Activated naive CD4-positive, alpha-beta T cell treated with anti-CD3 and anti-CD28 coated beads for 36 hours (primary cell): Measurements from ENCODE around the gene USP6NL. TPM values are rescaled to one million over a fixed set of nuclear protein-coding genes. Genes with fewer than 3 reads are reported as not detected.

ENCODE experiments used
- CTCF ChIA-PET: fragments of 350-600 bp; sonication (Branson Sonifier 250); formaldehyde crosslinking; loops from one replicate; lab custom pipeline; 2021; ENCODE audit warnings: antibody characterized with exemption; lab: Charles Lee
- DNase-seq: peaks from one replicate; pipeline ENCODE4 v3.0.0-alpha.2; 2020
- H3K27ac Mint-ChIP-seq: one replicate; pipeline ENCODE4 v1.8.0; 2021; ENCODE audit warnings: mild to moderate bottlenecking, mixed read lengths
- H3K27me3 Mint-ChIP-seq: one replicate; pipeline ENCODE4 v1.8.0; 2021; ENCODE audit warnings: low read depth, mixed read lengths
- H3K36me3 Mint-ChIP-seq: one replicate; pipeline ENCODE4 v1.8.0; 2021; ENCODE audit warnings: low read depth, mixed read lengths
- H3K4me1 Mint-ChIP-seq: one replicate; pipeline ENCODE4 v1.8.0; 2021; ENCODE audit warnings: low read depth, mixed read lengths
- H3K4me3 Mint-ChIP-seq: one replicate; pipeline ENCODE4 v1.8.0; 2021; ENCODE audit warnings: mild to moderate bottlenecking, moderate library complexity, mixed read lengths
- H3K9me3 Mint-ChIP-seq: one replicate; pipeline ENCODE4 v1.8.0; 2021; ENCODE audit warnings: mixed read lengths
- intact Hi-C: fragments of 100-400 bp; cut with micrococcal nuclease; formaldehyde crosslinking; loops from one replicate; pipeline ENCODE4 v1.15.1; 2023
- total RNA-seq, 2 experiments: library from RNA; stranded (reverse); gene quantifications; one replicate each; pipeline ENCODE4 v1.2.3, GENCODE V29; 2021

Gene USP6NL
- total RNA-seq, 2 experiments from 2014 or later = 6.9 to 7.5 TPM

GRCh38 chr10:11602358-11602757 lies 9.1 kb downstream of the USP6NL start:
- intact Hi-C loops = no loop called here
- H3K9me3 Mint-ChIP-seq = no peaks in the 10 kb centered on the region
- no peaks in the 10 kb centered on the region for H3K36me3 Mint-ChIP-seq
- CTCF ChIA-PET = interaction anchor here (0.7 kb wide), 1 partner anchor 54 kb away, joined by 3 read pairs; no protein-coding TSS in a partner anchor
- peak; percentile 26 for DNase-seq
- no peaks in the 10 kb centered on the region for H3K27me3 Mint-ChIP-seq
- H3K4me3 Mint-ChIP-seq = no peak overlapping the region
- H3K27ac Mint-ChIP-seq = no peak overlapping the region
- H3K4me1 Mint-ChIP-seq = peaks cover 55% of the 10 kb centered on the region

- H3K27me3 Mint-ChIP-seq = no peaks in the 10 kb centered on the region
- no peaks in the 10 kb centered on the region for H3K9me3 Mint-ChIP-seq
- H3K27ac Mint-ChIP-seq = no peak overlapping the region
- no peak overlapping the region for H3K4me3 Mint-ChIP-seq
- intact Hi-C loops = loop anchor here (1.0 kb wide), 2 partner anchors 14 to 20 kb away; no protein-coding TSS in a partner anchor
- H3K36me3 Mint-ChIP-seq = no peaks in the 10 kb centered on the region
- no peak for DNase-seq
- CTCF ChIA-PET = interaction anchor here (0.7 to 1.0 kb wide), 3 partner anchors 54 to 86 kb away, joined by 3 to 5 read pairs (median 3); no protein-coding TSS in a partner anchor
- H3K4me1 Mint-ChIP-seq = peaks cover 55% of the 10 kb centered on the region
Observed at GRCh38 chr10:11601670-11602069, 9.8 kb downstream of the USP6NL start.

DNA sequence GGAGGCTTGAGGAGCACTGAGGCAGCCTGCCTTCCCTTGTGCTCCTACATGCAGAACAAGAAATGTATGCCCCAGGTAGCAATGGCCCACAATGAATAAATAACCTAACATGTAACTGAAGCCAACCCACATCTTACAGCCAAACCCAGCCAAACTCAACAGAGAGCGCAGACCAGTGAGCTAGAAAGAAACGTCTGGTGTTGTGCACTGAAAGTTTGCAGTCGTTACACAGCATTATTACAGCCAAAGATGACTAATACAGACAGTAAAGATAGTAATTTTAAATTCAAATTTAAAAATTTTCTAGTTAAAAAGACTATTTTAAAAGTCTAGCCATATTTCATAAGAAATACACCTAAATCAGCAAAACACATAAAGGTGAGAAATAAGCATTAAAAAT lies 11.2 kb downstream of the USP6NL start:
- Mint-ChIP-seq H3K36me3 (peaks cover 1% of the 10 kb centered on the region), H3K27me3 (no peaks in the 10 kb centered on the region), H3K27ac (no peak overlapping the region), H3K9me3 (no peaks in the 10 kb centered on the region), H3K4me1 (peaks cover 49% of the 10 kb centered on the region), H3K4me3 (no peak overlapping the region)
- CTCF ChIA-PET = no interaction called here
- intact Hi-C loops = no loop called here
- no peak for DNase-seq

DNA sequence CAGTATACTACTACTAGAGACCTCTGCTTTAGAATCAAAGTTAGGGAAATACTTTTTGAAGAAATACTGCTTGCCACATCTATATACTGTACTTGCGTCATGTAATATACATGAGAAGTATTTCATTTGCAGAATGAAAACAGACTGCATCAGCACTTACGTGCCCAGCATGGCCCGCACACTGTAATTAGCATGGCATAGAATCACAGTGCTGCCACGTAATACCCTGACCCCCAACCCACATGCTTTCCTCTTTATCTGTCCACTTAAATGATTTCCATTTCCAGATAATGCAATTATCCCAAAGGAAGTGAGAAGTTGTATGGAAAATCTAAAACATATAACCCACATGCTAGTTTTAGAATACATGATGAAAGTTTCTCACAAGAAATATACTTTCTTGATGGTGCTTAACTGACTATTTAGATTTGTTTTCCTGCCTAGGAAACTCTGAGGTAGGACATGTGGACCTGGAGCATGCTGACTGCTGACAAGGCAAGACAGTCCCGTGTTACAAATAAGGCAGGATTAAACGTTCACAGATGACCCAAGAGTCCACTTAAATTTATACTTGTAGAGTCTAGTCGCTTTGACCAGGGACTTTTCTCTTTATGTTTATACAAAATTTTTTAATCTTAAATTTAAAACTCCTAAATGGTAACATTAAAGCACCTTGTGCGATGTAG lies 12.6 kb downstream of the USP6NL start:
- Mint-ChIP-seq H3K27ac (no peak overlapping the region), H3K27me3 (no peaks in the 10 kb centered on the region), H3K4me3 (no peak overlapping the region), H3K36me3 (peaks cover 1% of the 10 kb centered on the region), H3K9me3 (no peaks in the 10 kb centered on the region), H3K4me1 (peaks cover 38% of the 10 kb centered on the region)
- no peak for DNase-seq
- intact Hi-C loops = no loop called here
- CTCF ChIA-PET = no interaction called here

DNA sequence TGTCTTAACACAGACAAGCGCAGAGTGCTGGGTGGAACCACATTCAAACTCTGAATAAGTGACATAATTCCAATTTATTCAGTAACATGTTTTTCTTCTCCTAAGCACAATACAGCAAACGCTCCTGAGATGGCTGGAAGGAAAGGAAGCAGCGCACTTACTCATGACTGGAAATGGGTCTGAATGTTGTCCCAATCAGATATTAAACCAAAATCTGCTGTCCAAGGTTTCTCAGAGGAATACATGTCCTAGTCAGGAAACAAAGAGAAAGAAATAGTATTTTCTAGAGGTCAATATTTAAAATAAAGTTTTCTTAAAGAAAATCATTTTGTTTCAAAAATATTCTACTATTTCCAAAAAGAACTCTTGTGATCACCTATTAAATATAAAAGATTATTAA lies 14.0 kb downstream of the USP6NL start:
- no peak overlapping the region for H3K27ac Mint-ChIP-seq
- CTCF ChIA-PET = no interaction called here
- H3K36me3 Mint-ChIP-seq = peaks cover 1% of the 10 kb centered on the region
- H3K27me3 Mint-ChIP-seq = no peaks in the 10 kb centered on the region
- no peak overlapping the region for H3K4me3 Mint-ChIP-seq
- no peak for DNase-seq
- intact Hi-C loops = no loop called here
- H3K9me3 Mint-ChIP-seq = no peaks in the 10 kb centered on the region
- peaks cover 26% of the 10 kb centered on the region for H3K4me1 Mint-ChIP-seq

DNA sequence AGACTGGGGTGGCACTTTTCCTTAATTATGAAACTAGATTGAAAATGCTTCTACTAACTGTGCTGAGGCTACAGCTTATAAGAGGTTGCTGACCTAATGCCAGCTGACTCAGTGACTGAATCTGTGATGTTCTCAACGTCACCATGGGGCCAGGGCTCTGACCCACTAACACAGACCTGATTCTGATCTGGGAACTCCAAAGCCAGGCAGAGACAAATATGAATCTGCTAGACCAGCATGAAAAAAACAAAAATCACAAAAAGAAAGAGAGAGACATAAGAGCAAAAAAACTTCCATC lies 16.1 kb downstream of the USP6NL start:
- Mint-ChIP-seq H3K4me1 (peaks cover 16% of the 10 kb centered on the region), H3K27me3 (no peaks in the 10 kb centered on the region), H3K4me3 (no peak overlapping the region), H3K36me3 (peaks cover 1% of the 10 kb centered on the region), H3K9me3 (no peaks in the 10 kb centered on the region), H3K27ac (no peak overlapping the region)
- no peak for DNase-seq
- CTCF ChIA-PET = no interaction called here
- intact Hi-C loops = no loop called here

GRCh38 chr10:11594589-11595394 lies 16.7 kb downstream of the USP6NL start:
- no peaks in the 10 kb centered on the region for H3K9me3 Mint-ChIP-seq
- no peaks in the 10 kb centered on the region for H3K27me3 Mint-ChIP-seq
- no peak for DNase-seq
- intact Hi-C loops = no loop called here
- H3K4me1 Mint-ChIP-seq = peaks cover 11% of the 10 kb centered on the region
- CTCF ChIA-PET = interaction anchor here (0.7 kb wide), 1 partner anchor 126 kb away, joined by 3 read pairs; no protein-coding TSS in a partner anchor
- H3K4me3 Mint-ChIP-seq = no peak overlapping the region
- peaks cover 1% of the 10 kb centered on the region for H3K36me3 Mint-ChIP-seq
- no peak overlapping the region for H3K27ac Mint-ChIP-seq

DNA sequence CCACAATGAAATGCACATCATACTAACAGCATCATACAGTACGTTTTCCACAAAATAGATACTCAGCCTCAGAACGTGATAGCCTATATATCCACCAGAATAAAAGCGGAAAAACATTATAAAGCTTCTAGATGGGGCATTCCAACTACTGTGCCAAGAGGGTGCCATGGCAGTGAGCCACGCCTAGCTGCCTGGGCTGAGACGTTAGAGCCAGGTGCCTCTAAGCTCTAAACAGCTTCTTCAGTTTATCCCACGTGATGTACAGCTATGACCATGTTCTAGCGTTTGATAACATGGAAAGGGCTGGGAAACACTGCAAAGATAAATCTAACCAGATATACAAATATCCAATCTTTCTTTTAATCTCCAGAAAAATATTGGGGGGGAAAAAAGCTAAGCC lies 17.8 kb downstream of the USP6NL start:
- Mint-ChIP-seq H3K27ac (no peak overlapping the region), H3K4me1 (peaks cover 6% of the 10 kb centered on the region), H3K4me3 (no peak overlapping the region), H3K36me3 (peaks cover 1% of the 10 kb centered on the region), H3K9me3 (no peaks in the 10 kb centered on the region), H3K27me3 (no peaks in the 10 kb centered on the region)
- DNase-seq = no peak
- intact Hi-C loops = no loop called here
- CTCF ChIA-PET = no interaction called here

DNA sequence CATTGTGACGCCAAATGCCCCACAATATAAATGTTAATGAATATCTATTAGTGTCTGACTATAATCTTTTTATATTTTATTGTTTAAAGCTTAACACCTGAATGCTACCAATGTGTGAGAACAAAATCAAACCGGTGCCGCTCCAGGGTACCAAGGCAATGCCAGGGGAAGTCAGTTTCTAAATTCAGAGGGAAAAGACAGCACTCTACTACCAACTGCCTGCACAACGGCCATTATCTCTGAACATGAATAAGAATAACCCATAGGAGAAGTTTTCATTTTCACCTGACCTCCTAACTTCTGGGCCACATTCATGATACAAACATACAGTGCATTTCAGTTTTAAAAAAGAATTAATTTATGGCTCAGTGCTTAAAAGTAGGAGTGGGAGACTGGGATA lies 21.7 kb downstream of the USP6NL start:
- intact Hi-C loops = loop anchor here (10.0 kb wide), 1 partner anchor 415 kb away; no protein-coding TSS in a partner anchor
- Mint-ChIP-seq H3K4me3 (no peak overlapping the region), H3K27ac (no peak overlapping the region), H3K4me1 (peaks cover 14% of the 10 kb centered on the region), H3K9me3 (peaks cover 2% of the 10 kb centered on the region), H3K27me3 (no peaks in the 10 kb centered on the region), H3K36me3 (peaks cover 6% of the 10 kb centered on the region)
- no peak for DNase-seq
- CTCF ChIA-PET = interaction anchor here (1.4 kb wide), 1 partner anchor 19 kb away, joined by 3 read pairs; no protein-coding TSS in a partner anchor

DNA sequence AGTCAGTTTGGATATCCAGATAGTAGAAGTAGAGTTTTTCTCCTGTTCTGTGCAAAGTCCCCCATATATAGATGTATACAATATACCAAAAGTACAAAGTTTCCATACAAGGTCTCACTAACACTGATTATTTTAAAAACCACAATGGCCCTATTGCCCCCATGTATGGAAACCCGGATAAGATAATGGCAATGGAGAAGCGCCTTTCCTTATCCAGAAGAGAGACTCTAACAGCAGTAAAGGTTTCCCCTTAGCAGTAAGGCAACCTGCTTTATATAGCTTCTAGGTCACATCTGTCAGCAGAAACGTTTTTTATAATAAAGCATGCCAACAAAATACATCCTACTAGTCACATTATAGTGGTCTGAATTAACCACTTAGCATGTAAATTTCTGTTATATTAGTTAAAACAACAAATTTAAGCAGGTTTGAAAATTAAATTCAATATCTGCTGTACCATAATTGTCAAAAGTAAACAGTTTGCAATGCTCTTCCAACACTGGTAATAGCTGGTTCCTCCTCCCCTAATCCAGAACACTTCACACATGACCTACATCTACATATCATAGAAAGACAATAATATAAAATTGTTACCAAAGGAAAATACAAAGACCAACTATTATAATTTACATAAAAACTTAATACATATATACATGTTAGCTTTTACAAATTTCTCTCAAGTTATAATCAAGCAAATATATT lies 22.4 kb downstream of the USP6NL start:
- Mint-ChIP-seq H3K9me3 (peaks cover 2% of the 10 kb centered on the region), H3K4me3 (no peak overlapping the region), H3K4me1 (peaks cover 14% of the 10 kb centered on the region), H3K36me3 (peaks cover 11% of the 10 kb centered on the region), H3K27ac (no peak overlapping the region), H3K27me3 (no peaks in the 10 kb centered on the region)
- CTCF ChIA-PET = interaction anchor here (1.4 kb wide), 1 partner anchor 20 kb away, joined by 3 read pairs; no protein-coding TSS in a partner anchor
- intact Hi-C loops = loop anchor here (10.0 kb wide), 1 partner anchor 414 kb away; no protein-coding TSS in a partner anchor
- DNase-seq = no peak

DNA sequence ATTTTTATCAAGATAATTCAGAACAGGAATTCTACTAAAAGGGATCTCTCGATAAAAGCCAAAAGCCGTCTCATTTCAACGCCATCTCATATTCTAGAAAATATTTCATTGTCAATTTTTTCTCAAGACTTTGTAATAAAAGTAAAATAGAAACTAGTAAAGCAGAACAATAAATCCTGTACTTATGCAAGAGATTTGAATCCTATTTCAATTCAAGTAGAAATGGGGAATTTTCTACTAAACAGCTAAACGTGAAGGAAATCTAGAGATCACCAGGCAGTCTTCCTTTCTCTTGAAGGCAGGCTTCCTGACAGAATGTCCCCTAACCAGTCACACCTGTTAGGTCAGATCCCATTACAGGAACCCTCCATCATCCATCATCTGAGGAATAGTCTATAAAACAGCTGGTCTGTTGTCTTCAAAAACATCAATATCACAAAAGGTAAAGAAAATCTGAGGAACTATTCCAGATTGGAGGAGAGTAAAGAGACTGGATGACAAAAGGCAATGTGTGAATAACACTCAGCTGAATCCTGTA lies 23.7 kb downstream of the USP6NL start:
- CTCF ChIA-PET = interaction anchor here (0.6 kb wide), 1 partner anchor 83 kb away, joined by 3 read pairs; no protein-coding TSS in a partner anchor
- peaks cover 11% of the 10 kb centered on the region for H3K36me3 Mint-ChIP-seq
- H3K27me3 Mint-ChIP-seq = no peaks in the 10 kb centered on the region

DNA sequence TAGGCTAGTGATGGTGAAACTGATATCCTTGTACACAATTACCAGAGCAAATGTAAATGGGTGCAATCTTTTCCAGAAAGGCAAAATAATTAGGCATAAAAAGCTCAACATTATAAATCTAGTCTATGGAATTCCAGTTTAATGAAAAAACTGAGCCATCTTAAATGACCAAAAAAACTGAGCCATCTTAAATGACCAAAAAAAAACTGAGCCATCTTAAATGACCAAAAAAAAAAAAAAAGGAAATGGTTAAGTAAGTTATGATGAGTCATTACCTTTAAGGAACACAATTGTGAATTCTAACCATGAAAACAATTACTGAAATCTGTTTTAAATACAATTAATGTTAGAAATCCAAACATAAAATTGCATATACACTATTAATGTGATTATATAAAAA lies 25.3 kb downstream of the USP6NL start:
- Mint-ChIP-seq H3K27me3 (no peaks in the 10 kb centered on the region), H3K4me3 (no peak overlapping the region), H3K9me3 (peaks cover 2% of the 10 kb centered on the region), H3K4me1 (peaks cover 27% of the 10 kb centered on the region), H3K27ac (no peak overlapping the region), H3K36me3 (peaks cover 11% of the 10 kb centered on the region)
- DNase-seq = no peak
- CTCF ChIA-PET = interaction anchor here (0.7 kb wide), 1 partner anchor 71 kb away, joined by 3 read pairs; no protein-coding TSS in a partner anchor
- intact Hi-C loops = loop anchor here (10.0 kb wide), 1 partner anchor 411 kb away; no protein-coding TSS in a partner anchor

More for the DNA sequence above, 23.7 kb downstream of the USP6NL start:
- Mint-ChIP-seq H3K9me3 (peaks cover 2% of the 10 kb centered on the region), H3K4me1 (peaks cover 16% of the 10 kb centered on the region), H3K4me3 (no peak overlapping the region), H3K27ac (no peak overlapping the region)
- DNase-seq = no peak
- intact Hi-C loops = loop anchor here (1.0 to 10.0 kb wide), 2 partner anchors 14 to 413 kb away; no protein-coding TSS in a partner anchor
